Measurements from ENCODE around the gene TMEM186.
"Not testable (repeated sequence)": the region's sequence is repeated elsewhere in the genome, so short reads cannot be mapped to it uniquely, and the experiment has no call there.

TMEM186 gene

GRCh38 chr16:8774208-8774607, 23.2 kb downstream of the TMEM186 start:
- no peak for DNase-seq (ENCODE audit: low read depth)

DNA sequence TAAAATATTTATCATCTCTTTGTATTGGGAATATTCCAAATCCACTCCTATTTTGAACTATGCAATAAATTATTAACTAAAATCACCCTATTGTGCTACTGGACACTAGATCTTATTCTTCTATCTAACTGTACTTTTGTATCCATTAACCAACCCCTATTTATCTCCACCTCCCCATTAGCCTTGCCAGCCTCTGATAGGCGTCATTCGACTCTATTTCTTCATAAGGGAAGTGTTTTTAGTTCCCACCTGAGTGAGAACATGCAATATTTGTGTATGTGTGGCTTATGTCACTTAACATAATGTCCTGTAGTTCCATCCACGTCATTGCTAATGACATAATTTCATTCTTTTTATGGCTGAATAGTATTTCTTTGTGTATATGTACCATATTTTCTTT, 23.9 kb downstream of the TMEM186 start:
- DNase-seq (ENCODE audit: low read depth), result no peak

DNA sequence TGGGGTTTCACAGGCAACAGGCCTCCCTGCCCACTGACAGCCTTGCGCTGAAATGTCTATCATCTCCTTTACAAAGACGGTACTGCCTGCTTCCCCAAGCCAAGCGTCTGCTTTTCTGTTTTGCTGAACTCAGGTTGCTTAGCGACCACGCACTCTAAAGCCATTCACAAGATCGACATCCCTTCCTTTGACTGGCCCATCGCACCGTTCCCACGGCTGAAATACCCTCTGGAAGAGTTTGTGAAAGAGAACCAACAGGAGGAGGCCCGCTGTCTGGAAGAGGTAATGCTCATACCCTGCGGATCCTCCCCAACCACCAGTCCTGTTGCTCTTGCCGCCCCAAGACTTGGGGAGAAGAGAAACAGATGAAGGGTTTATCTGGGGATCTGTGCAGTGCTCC, 28.7 kb downstream of the TMEM186 start:
- DNase-seq (ENCODE audit: low read depth), result no peak

- no peak for DNase-seq (ENCODE audit: low read depth)
These were observed 29.2 kb downstream of the TMEM186 start for GRCh38 chr16:8768283-8768682.

- no peak for DNase-seq (ENCODE audit: low read depth)
These were observed 30.3 kb downstream of the TMEM186 start for GRCh38 chr16:8767176-8767575.

- DNase-seq (ENCODE audit: low read depth), result no peak
These were observed 32.8 kb downstream of the TMEM186 start for GRCh38 chr16:8764525-8765250.

DNA sequence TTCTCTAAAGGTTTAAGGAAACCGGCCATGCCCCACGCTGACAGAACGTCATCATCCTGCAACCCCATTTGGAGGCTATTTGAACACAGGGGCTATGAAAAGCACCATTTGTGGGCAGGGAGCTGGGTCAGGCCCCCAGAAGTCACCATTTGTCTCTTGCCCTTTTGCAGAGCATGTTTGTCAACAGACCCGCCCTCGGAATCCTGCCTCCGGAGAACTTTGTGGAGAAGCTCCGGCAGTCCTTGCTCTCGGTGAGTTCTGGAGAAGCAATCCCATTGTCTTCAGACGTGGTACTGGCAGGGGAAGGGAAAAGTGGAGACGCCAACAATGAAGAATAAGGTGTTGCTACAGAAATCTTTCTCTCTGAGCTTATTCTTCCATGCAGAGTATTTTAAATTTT, 33.5 kb downstream of the TMEM186 start:
- DNase-seq (ENCODE audit: low read depth), result no peak

- DNase-seq (ENCODE audit: low read depth), result no peak
These were observed 34.4 kb downstream of the TMEM186 start for GRCh38 chr16:8763083-8763482.

- no peak for DNase-seq (ENCODE audit: low read depth)
These were observed 35.2 kb downstream of the TMEM186 start for GRCh38 chr16:8762254-8762653.

- DNase-seq (ENCODE audit: low read depth), result no peak
These were observed 36.4 kb downstream of the TMEM186 start for GRCh38 chr16:8761078-8761477.

DNA sequence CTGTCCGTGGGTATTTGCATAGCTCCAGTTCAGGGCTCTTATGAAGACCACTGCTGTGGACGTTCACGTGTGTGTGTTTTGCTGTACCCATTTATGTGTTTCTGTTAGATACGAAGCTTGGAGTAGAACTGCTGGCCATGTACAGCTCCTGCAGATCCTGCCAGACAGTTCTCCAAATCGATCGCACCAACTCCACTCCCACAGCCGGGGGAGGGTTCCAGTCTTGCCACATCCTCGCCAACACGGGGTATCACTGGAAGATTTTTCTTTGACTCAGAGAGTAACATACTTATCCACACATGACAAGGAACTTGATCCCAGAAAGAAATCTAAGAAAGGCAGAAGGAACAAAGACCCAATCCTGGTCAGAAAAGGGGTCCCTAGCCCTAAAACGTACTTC, 37.4 kb downstream of the TMEM186 start:
- no peak for DNase-seq (ENCODE audit: low read depth)

GRCh38 chr16:8758022-8758421, 39.4 kb downstream of the TMEM186 start:
- DNase-seq (ENCODE audit: low read depth), result no peak

GRCh38 chr16:8756755-8757154, 40.7 kb downstream of the TMEM186 start:
- no peak for DNase-seq (ENCODE audit: low read depth)

DNA sequence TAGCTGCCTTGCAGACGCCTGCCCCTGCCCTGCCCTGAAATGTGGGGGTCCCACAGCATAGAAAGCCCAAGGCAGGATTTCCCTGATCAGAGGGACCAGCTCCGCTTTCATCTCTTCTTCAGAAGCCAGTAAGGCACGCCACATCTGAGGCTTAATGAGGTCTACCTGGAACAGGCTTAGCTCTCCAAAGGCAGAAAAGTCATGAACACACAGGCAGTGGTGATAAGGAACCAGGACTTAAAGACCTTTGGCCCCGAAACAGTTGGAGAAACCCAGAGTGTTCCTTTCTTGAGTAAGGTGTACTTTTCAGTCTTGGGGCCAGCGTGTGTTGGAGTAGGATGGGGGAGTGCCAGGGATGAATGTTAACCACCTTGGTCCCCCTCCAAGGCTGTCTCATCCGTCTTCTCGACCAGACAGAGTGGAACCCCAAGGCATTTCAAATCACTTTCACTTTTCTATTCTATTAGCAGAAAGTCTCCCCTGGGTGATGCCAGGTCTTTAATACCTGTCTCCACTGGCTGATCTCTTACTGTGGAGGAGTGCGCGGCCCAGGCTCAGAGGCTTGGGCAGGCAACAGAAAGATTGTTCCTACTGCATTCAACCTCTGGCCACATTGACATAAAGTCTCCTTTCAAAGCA, 43.9 kb downstream of the TMEM186 start:
- no peak for DNase-seq (ENCODE audit: low read depth)

DNA sequence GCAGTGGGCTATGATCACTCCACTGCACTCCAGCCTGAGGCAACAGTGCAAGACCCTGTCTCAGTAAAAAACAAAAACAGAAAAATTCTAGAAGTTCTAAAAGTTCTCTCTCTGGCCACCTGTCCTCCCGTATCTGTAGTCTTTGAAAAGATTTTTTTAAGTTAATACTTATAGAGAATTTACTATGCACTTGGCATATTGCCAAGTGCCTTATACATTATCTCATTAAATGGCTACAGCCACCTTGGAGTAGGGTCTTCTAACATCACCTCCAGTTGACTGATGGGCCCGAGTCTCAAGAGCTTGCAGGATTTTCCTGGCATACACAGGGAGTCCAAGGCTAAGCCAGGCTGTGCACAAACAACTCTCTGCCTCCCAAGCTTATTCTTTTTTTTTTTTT, 44.7 kb downstream of the TMEM186 start:
- no peak for DNase-seq (ENCODE audit: low read depth)

GRCh38 chr16:8751481-8752311, 45.7 kb downstream of the TMEM186 start:
- no peak for DNase-seq (ENCODE audit: low read depth)

- DNase-seq (ENCODE audit: low read depth), result not testable (repeated sequence)
These were observed 48.5 kb downstream of the TMEM186 start for GRCh38 chr16:8748944-8749343.

Data from stimulated activated CD8-positive, alpha-beta memory T cell treated with anti-CD3 and anti-CD28 coated beads, Interleukin-15, amount 100 ng/mL, for 24 hours (primary cell).